ENCODE data around the gene SLC43A2.

GRCh38 chr17:1658100-1658499 lies 29.5 kb upstream of the SLC43A2 start:
- TF ChIP-seq GATA3 (IDR thresholded peaks at IDR 0.05; ENCODE audit: low read depth, low read length) (no peak), GATA2 (IDR thresholded peaks at IDR 0.05; ENCODE audit: low read depth, low read length) (no peak)
